A549 (cell line): ENCODE results near the gene SUMF1. TPM values are rescaled to one million over a fixed set of nuclear protein-coding genes. Genes with fewer than 3 reads are reported as not detected.

Source experiments
- ATAC-seq, 2 experiments: fragments of 200-7000 bp in 1 of 2; fragments of >200 bp in 1 of 2; cut with Nextera tagmentation in 1 of 2; cut with Tn5 transposase in 1 of 2; 3 replicates each; pipeline versions ENCODE4 v1.8.0 to v1.9.1; 2018 to 2020; ENCODE audit warnings: mild to moderate bottlenecking in 1 of 2, moderate library complexity in 1 of 2
- CTCF ChIA-PET: fragments of 300-600 bp; sonication (Branson Sonifier 250); formaldehyde crosslinking; extraction: SDS; loops from one replicate; lab custom pipeline; 2021; ENCODE audit warnings: antibody characterized with exemption, inconsistent platforms; lab: Yijun Ruan, JAX
- POLR2A ChIA-PET: fragments of 350-600 bp; formaldehyde crosslinking; extraction: SDS; loops from one replicate; lab custom pipeline; 2021; ENCODE audit warnings: antibody characterized with exemption, inconsistent platforms; lab: Yijun Ruan, JAX
- DNase-seq, 2 experiments: peaks; one replicate each; pipeline versions ENCODE4 v3.0.0 to v3.0.0-alpha.2; 2011 to 2016; ENCODE audit warnings: low read depth in 1 of 2, low spot score in 1 of 2
- FAIRE-seq: peaks from 2 replicates; lab custom pipeline; 2011; peaks lifted over from hg19 to GRCh38; lab: Jason Lieb, UNC
- H3K27ac ChIP-seq, 2 experiments: fragments of >200 bp; sonication (Bioruptor Twin); formaldehyde crosslinking; 3 replicates each; pipeline ENCODE4 v1.5.1; 2016 to 2017
- H3K4me1 ChIP-seq: fragments of >200 bp; sonication (Bioruptor Twin); formaldehyde crosslinking; 3 replicates; pipeline ENCODE4 v1.6.1; 2016
- H3K4me2 ChIP-seq: fragments of >200 bp; sonication (Bioruptor Twin); formaldehyde crosslinking; 3 replicates; pipeline ENCODE4 v1.6.1; 2016
- H3K4me3 ChIP-seq: fragments of >200 bp; sonication (Bioruptor Twin); formaldehyde crosslinking; 3 replicates; pipeline ENCODE4 v1.5.1; 2016
- H3K9me3 ChIP-seq: fragments of >200 bp; sonication (Bioruptor Twin); formaldehyde crosslinking; 3 replicates; pipeline ENCODE4 v1.6.1; 2016
- CHD4 ChIP-seq: fragments of 200-600 bp; sonication (generic); IDR thresholded peaks from 2 replicates; pipeline ENCODE4 v1.6.1; 2016; ENCODE audit warnings: antibody characterized with exemption, mild to moderate bottlenecking, borderline replicate concordance
- EHF ChIP-seq: fragments of 250-450 bp; sonication (Bioruptor Pico); IDR thresholded peaks from 2 replicates; pipeline ENCODE4 v1.5.0; 2020; ENCODE audit warnings: mild to moderate bottlenecking
- EHMT2 ChIP-seq: fragments of 200-600 bp; sonication (generic); IDR thresholded peaks from 2 replicates; pipeline ENCODE4 v1.6.1; 2016; ENCODE audit warnings: antibody characterized with exemption, low read depth, mild to moderate bottlenecking, moderate library complexity
- HDAC2 ChIP-seq: fragments of 200-600 bp; sonication (generic); IDR thresholded peaks from 2 replicates; pipeline ENCODE4 v1.6.1; 2016
- HEYL ChIP-seq: fragments of 250-450 bp; sonication (Bioruptor Pico); IDR thresholded peaks from 2 replicates; pipeline ENCODE4 v1.8.0; 2021; ENCODE audit warnings: mild to moderate bottlenecking, moderate library complexity
- HOXA7 ChIP-seq: fragments of 250-450 bp; sonication (Bioruptor Pico); IDR thresholded peaks from 2 replicates; pipeline ENCODE4 v1.5.0; 2020; ENCODE audit warnings: mild to moderate bottlenecking, moderate library complexity
- HOXB5 ChIP-seq: fragments of 250-450 bp; sonication (Bioruptor Pico); IDR thresholded peaks from 2 replicates; pipeline ENCODE4 v1.5.0; 2020; ENCODE audit warnings: mild to moderate bottlenecking, moderate library complexity
- JUNB ChIP-seq: fragments of >200 bp; sonication (Bioruptor Twin); formaldehyde crosslinking; IDR thresholded peaks from 2 replicates; pipeline ENCODE4 v1.6.1; 2016
- KDM1A ChIP-seq: fragments of 200-600 bp; sonication (generic); IDR thresholded peaks from 2 replicates; pipeline ENCODE4 v1.6.1; 2016; ENCODE audit warnings: low read depth, mild to moderate bottlenecking
- KDM5A ChIP-seq: fragments of 200-600 bp; sonication (generic); IDR thresholded peaks from 2 replicates; pipeline ENCODE4 v1.6.1; 2016; ENCODE audit warnings: antibody characterized with exemption, mild to moderate bottlenecking
- NR3C1 ChIP-seq: fragments of >200 bp; sonication (Bioruptor Twin); formaldehyde crosslinking; IDR thresholded peaks from 3 replicates; pipeline ENCODE4 v1.6.1; 2017
- RCOR1 ChIP-seq: fragments of 150-350 bp; IDR thresholded peaks from 2 replicates; pipeline ENCODE4 v1.6.1; 2014; ENCODE audit warnings: antibody characterized with exemption, low read length, low read depth
- RFX5 ChIP-seq: fragments of 450-650 bp; IDR thresholded peaks from 2 replicates; pipeline ENCODE4 v1.7.1; 2014; ENCODE audit warnings: antibody characterized with exemption, mild to moderate bottlenecking, moderate library complexity
- SMC3 ChIP-seq: fragments of >200 bp; sonication (Bioruptor Twin); formaldehyde crosslinking; IDR thresholded peaks from 3 replicates; pipeline ENCODE4 v1.6.1; 2018; ENCODE audit warnings: inconsistent platforms
- TP53 ChIP-seq: fragments of 250-450 bp; sonication (Bioruptor Pico); IDR thresholded peaks from 2 replicates; pipeline ENCODE4 v1.5.0; 2021; ENCODE audit warnings: mild to moderate bottlenecking, moderate library complexity
- ZC3H11A ChIP-seq: fragments of 450-650 bp; IDR thresholded peaks from 2 replicates; pipeline ENCODE4 v1.6.1; 2014; ENCODE audit warnings: antibody characterized with exemption, mild to moderate bottlenecking
- ZSCAN20 ChIP-seq: fragments of 250-450 bp; sonication (Bioruptor Pico); IDR thresholded peaks from 2 replicates; pipeline ENCODE4 v1.8.0; 2022; ENCODE audit warnings: mild to moderate bottlenecking, moderate library complexity
- WGBS: methylation state at CpG from one replicate; pipeline ENCODE4 v1.1.6; 2017; ENCODE audit errors: missing lambda C conversion rate; 5-methylcytosine and 5-hydroxymethylcytosine counted together
- polyA plus RNA-seq, 4 experiments: library from polyadenylated mRNA; depleted of rRNA in 3 of 4; stranded (reverse); fragments of >200 nt; fragmentation: RNase III in 1 of 4; extraction: RNeasy Plus Mini Kit Qiagen cat#74134 plus additional on column Dnase treatment in 1 of 4; gene quantifications; 2 replicates in 3 of 4; 3 replicates in 1 of 4; pipeline ENCODE4 v1.2.3, GENCODE V29; 2011 to 2017
- TF ChIP-seq, protein P1 (sequence below): IDR thresholded peaks from 2 replicates; pipeline ENCODE4 v1.6.1; 2012; ENCODE audit warnings: low read depth, borderline replicate concordance
- TF ChIP-seq, protein P2 (sequence below): fragments of >200 bp; sonication (Bioruptor Twin); formaldehyde crosslinking; IDR thresholded peaks from 2 replicates; pipeline ENCODE4 v1.6.1; 2016
- TF ChIP-seq, protein P3 (sequence below): fragments of >200 bp; sonication (Bioruptor Twin); formaldehyde crosslinking; IDR thresholded peaks from 3 replicates; pipeline ENCODE4 v1.5.1; 2016
- TF ChIP-seq, protein P4 (sequence below): fragments of 250-450 bp; sonication (Bioruptor Pico); IDR thresholded peaks from 2 replicates; pipeline ENCODE4 v1.5.0; 2021; ENCODE audit warnings: mild to moderate bottlenecking, moderate library complexity, borderline replicate concordance

The SUMF1 gene
- polyA plus RNA-seq, 2 of the 4 experiments (the other 2 are of a cell fraction): 20.9 to 25.4 TPM

DNA sequence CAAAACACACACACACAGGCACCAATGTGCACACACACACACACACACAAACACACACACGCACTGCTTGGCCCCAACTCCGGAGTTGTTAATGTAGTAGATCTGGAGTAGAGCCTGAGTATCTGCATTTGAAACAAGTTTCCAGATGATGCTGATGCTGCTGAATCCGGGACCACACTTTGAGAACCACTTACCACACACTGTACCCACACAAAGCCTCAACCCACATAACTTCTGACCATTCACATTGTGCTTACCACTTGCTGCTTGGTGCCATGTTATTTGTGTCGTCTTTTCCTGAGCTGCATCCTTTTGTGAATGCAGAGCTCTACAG is 127.0 kb downstream of the SUMF1 start:
- H3K9me3 ChIP-seq: no peaks in the 10 kb centered on the region
- TF ChIP-seq JUNB: no peak
- TF ChIP-seq KDM1A: no peak
- TF ChIP-seq EHF (CRISPR knock-in tag): no peak
- TF ChIP-seq EHMT2: no peak
- TF ChIP-seq RCOR1: no peak
- TF ChIP-seq, protein P1, sequence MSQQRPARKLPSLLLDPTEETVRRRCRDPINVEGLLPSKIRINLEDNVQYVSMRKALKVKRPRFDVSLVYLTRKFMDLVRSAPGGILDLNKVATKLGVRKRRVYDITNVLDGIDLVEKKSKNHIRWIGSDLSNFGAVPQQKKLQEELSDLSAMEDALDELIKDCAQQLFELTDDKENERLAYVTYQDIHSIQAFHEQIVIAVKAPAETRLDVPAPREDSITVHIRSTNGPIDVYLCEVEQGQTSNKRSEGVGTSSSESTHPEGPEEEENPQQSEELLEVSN: no peak
- no peak for TF ChIP-seq CHD4
- TF ChIP-seq KDM5A: no peak
- no peak for TF ChIP-seq SMC3
- CTCF ChIA-PET: interaction anchor here (0.6 to 3.0 kb wide), 2 partner anchors 11 to 168 kb away, joined by 3 to 23 read pairs; no protein-coding TSS in a partner anchor
- FAIRE-seq (no peak), ATAC-seq (no peak), DNase-seq (no peak)
- no peak overlapping the region for H3K4me2 ChIP-seq
- POLR2A ChIA-PET: interaction anchor here (0.6 kb wide), 1 partner anchor 154 kb away, joined by 6 read pairs; no protein-coding TSS in a partner anchor
- H3K4me3 ChIP-seq: no peak overlapping the region
- 96% methylated on average over 4 of the region's 4 CpGs for WGBS
- no peak overlapping the region for H3K27ac ChIP-seq
- no peaks in the 10 kb centered on the region for H3K4me1 ChIP-seq

DNA sequence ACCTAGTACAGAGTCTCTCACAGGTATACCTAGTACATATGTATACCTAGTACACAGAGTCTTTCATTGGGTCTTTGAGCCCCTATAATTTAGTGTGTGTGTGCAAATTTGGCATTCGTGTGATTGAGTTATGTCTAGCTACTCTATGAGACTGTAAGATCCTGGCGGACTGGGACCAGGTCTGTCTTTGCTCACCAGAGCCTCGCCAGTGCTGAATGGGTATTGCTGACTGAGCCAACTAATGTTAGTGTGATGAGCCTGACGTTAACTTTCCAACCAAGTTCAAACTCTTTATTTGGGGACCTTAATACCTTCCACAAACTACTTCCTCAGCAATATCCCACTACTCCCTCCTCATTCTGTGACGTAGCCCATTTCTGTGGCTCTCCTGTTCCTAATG is 128.3 kb downstream of the SUMF1 start:
- Histone ChIP-seq H3K4me1 (no peaks in the 10 kb centered on the region), H3K4me2 (no peak overlapping the region), H3K27ac (no peak overlapping the region), H3K9me3 (no peaks in the 10 kb centered on the region), H3K4me3 (no peak overlapping the region)
- TF ChIP-seq HOXB5 (CRISPR knock-in tag): no peak
- no peak for TF ChIP-seq HOXA7 (CRISPR knock-in tag)
- no peak for TF ChIP-seq HEYL (CRISPR knock-in tag)
- no peak for TF ChIP-seq JUNB
- no peak for TF ChIP-seq NR3C1
- no peak for TF ChIP-seq EHF (CRISPR knock-in tag)
- no peak for TF ChIP-seq RFX5
- TF ChIP-seq, protein P2, sequence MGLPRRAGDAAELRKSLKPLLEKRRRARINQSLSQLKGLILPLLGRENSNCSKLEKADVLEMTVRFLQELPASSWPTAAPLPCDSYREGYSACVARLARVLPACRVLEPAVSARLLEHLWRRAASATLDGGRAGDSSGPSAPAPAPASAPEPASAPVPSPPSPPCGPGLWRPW: no peak
- no peak for TF ChIP-seq ZSCAN20 (CRISPR knock-in tag)
- TF ChIP-seq KDM5A: no peak
- TF ChIP-seq HDAC2: no peak
- TF ChIP-seq ZC3H11A: no peak
- TF ChIP-seq, protein P3, sequence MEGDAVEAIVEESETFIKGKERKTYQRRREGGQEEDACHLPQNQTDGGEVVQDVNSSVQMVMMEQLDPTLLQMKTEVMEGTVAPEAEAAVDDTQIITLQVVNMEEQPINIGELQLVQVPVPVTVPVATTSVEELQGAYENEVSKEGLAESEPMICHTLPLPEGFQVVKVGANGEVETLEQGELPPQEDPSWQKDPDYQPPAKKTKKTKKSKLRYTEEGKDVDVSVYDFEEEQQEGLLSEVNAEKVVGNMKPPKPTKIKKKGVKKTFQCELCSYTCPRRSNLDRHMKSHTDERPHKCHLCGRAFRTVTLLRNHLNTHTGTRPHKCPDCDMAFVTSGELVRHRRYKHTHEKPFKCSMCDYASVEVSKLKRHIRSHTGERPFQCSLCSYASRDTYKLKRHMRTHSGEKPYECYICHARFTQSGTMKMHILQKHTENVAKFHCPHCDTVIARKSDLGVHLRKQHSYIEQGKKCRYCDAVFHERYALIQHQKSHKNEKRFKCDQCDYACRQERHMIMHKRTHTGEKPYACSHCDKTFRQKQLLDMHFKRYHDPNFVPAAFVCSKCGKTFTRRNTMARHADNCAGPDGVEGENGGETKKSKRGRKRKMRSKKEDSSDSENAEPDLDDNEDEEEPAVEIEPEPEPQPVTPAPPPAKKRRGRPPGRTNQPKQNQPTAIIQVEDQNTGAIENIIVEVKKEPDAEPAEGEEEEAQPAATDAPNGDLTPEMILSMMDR: no peak
- TF ChIP-seq, protein P4, sequence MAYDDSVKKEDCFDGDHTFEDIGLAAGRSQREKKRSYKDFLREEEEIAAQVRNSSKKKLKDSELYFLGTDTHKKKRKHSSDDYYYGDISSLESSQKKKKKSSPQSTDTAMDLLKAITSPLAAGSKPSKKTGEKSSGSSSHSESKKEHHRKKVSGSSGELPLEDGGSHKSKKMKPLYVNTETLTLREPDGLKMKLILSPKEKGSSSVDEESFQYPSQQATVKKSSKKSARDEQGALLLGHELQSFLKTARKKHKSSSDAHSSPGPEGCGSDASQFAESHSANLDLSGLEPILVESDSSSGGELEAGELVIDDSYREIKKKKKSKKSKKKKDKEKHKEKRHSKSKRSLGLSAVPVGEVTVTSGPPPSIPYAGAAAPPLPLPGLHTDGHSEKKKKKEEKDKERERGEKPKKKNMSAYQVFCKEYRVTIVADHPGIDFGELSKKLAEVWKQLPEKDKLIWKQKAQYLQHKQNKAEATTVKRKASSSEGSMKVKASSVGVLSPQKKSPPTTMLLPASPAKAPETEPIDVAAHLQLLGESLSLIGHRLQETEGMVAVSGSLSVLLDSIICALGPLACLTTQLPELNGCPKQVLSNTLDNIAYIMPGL (CRISPR knock-in tag): no peak
- no peak for TF ChIP-seq TP53
- POLR2A ChIA-PET: no interaction called here
- 0 out of 6 replicates have a peak, but pooled peaks of 1 of the 2 experiments have one; percentile 34 for ATAC-seq
- WGBS: 79% methylated on average over 5 of the region's 5 CpGs
- CTCF ChIA-PET: interaction anchor here (1.0 kb wide), 1 partner anchor 294 kb away, joined by 6 read pairs; no protein-coding TSS in a partner anchor
- no peak for DNase-seq
- no peak for FAIRE-seq
